HepG2 (cell line): ENCODE measurements around the gene SMTN. TPM values are rescaled to one million over a fixed set of nuclear protein-coding genes. Genes with fewer than 3 reads are reported as not detected.

Source experiments
- FOXK1 ChIP-seq: sonication (generic); formaldehyde crosslinking; IDR thresholded peaks from 2 replicates; pipeline ENCODE4 v1.4.0; 2020; ENCODE audit warnings: low read depth, missing genetic modification reagents, borderline replicate concordance
- HNRNPL ChIP-seq: fragments of 200-400 bp; formaldehyde crosslinking; IDR thresholded peaks from 2 replicates; pipeline ENCODE4 v1.6.1; 2017; ENCODE audit warnings: mild to moderate bottlenecking, low read depth, low read length
- MEF2D ChIP-seq: sonication (generic); formaldehyde crosslinking; IDR thresholded peaks from 2 replicates; pipeline ENCODE4 v1.5.1; 2020; ENCODE audit warnings: mild to moderate bottlenecking, missing genetic modification reagents
- MYPOP ChIP-seq: sonication (generic); formaldehyde crosslinking; IDR thresholded peaks from 2 replicates; pipeline ENCODE4 v1.8.1; 2023; ENCODE audit warnings: mild to moderate bottlenecking, moderate library complexity, missing genetic modification reagents
- NPAS2 ChIP-seq: sonication (generic); formaldehyde crosslinking; IDR thresholded peaks from 2 replicates; pipeline ENCODE4 v1.8.0; 2022; ENCODE audit warnings: mild to moderate bottlenecking, missing genetic modification reagents, borderline replicate concordance
- PRDM15 ChIP-seq: sonication (generic); formaldehyde crosslinking; IDR thresholded peaks from 2 replicates; pipeline ENCODE4 v1.4.0; 2020; ENCODE audit warnings: missing genetic modification reagents
- SNAI1 ChIP-seq: sonication (generic); formaldehyde crosslinking; IDR thresholded peaks from 2 replicates; pipeline ENCODE4 v1.5.0; 2020; ENCODE audit warnings: mild to moderate bottlenecking, missing genetic modification reagents, borderline replicate concordance
- STAG1 ChIP-seq: sonication (generic); formaldehyde crosslinking; IDR thresholded peaks from 2 replicates; pipeline ENCODE4 v1.4.0; 2020; ENCODE audit warnings: missing genetic modification reagents
- TEAD3 ChIP-seq: optimal IDR thresholded peaks from 2 replicates; pipeline ENCODE3; 2016; ENCODE audit warnings: borderline replicate concordance
- YEATS4 ChIP-seq: sonication (generic); formaldehyde crosslinking; IDR thresholded peaks from 2 replicates; pipeline ENCODE4 v1.4.0; 2020; ENCODE audit warnings: missing genetic modification reagents, borderline replicate concordance
- ZBTB20 ChIP-seq: sonication (generic); formaldehyde crosslinking; IDR thresholded peaks from 2 replicates; pipeline ENCODE4 v1.8.1; 2023; ENCODE audit warnings: missing genetic modification reagents, low read depth, mild to moderate bottlenecking, borderline replicate concordance
- ZMYM3 ChIP-seq: sonication (generic); formaldehyde crosslinking; IDR thresholded peaks from 2 replicates; pipeline ENCODE4 v1.5.1; 2020; ENCODE audit warnings: mild to moderate bottlenecking, missing genetic modification reagents
- ZNF629 ChIP-seq: sonication (generic); formaldehyde crosslinking; conservative IDR thresholded peaks from 2 replicates; pipeline ENCODE4 v1.5.0; 2020; ENCODE audit warnings: missing genetic modification reagents
- polyA plus RNA-seq, 8 experiments: library from polyadenylated mRNA; depleted of rRNA in 3 of 8; stranded (reverse) in 7 of 8; unstranded in 1 of 8; fragments of >200 nt; fragmentation: Illumina TruSeq in 4 of 8; extraction: Trizol in 4 of 8; gene quantifications; 2 replicates each; pipeline versions ENCODE4 v1.2.1 to v1.2.3, GENCODE V29; 2011 to 2016; ENCODE audit warnings: low read depth in 4 of 8, missing spikeins in 1 of 8, mixed read lengths in 1 of 8; ENCODE audit not compliant: insufficient read depth in 1 of 8
- total RNA-seq, 5 experiments: library from RNA; depleted of rRNA; stranded (reverse); fragments of >200 nt; fragmentation: Illumina TruSeq; extraction: Trizol; gene quantifications; 2 replicates each; pipeline ENCODE4 v1.2.3, GENCODE V29; 2016; ENCODE audit warnings: low read depth in 1 of 5
- TF ChIP-seq, protein P1 (sequence below): sonication (generic); formaldehyde crosslinking; IDR thresholded peaks from 2 replicates; pipeline ENCODE4 v1.4.0; 2020; ENCODE audit warnings: missing genetic modification reagents, borderline replicate concordance
- TF ChIP-seq, protein P2 (sequence below): sonication (generic); formaldehyde crosslinking; IDR thresholded peaks from 2 replicates; pipeline ENCODE4 v1.4.0; 2020; ENCODE audit warnings: low read depth, missing genetic modification reagents

The SMTN gene
- total and polyA plus RNA-seq, 2 of the 13 experiments (the other 11 are each of a cell fraction or from before 2014, with no cell fraction given) = 14.7 to 26.1 TPM

- TF ChIP-seq, protein P1, sequence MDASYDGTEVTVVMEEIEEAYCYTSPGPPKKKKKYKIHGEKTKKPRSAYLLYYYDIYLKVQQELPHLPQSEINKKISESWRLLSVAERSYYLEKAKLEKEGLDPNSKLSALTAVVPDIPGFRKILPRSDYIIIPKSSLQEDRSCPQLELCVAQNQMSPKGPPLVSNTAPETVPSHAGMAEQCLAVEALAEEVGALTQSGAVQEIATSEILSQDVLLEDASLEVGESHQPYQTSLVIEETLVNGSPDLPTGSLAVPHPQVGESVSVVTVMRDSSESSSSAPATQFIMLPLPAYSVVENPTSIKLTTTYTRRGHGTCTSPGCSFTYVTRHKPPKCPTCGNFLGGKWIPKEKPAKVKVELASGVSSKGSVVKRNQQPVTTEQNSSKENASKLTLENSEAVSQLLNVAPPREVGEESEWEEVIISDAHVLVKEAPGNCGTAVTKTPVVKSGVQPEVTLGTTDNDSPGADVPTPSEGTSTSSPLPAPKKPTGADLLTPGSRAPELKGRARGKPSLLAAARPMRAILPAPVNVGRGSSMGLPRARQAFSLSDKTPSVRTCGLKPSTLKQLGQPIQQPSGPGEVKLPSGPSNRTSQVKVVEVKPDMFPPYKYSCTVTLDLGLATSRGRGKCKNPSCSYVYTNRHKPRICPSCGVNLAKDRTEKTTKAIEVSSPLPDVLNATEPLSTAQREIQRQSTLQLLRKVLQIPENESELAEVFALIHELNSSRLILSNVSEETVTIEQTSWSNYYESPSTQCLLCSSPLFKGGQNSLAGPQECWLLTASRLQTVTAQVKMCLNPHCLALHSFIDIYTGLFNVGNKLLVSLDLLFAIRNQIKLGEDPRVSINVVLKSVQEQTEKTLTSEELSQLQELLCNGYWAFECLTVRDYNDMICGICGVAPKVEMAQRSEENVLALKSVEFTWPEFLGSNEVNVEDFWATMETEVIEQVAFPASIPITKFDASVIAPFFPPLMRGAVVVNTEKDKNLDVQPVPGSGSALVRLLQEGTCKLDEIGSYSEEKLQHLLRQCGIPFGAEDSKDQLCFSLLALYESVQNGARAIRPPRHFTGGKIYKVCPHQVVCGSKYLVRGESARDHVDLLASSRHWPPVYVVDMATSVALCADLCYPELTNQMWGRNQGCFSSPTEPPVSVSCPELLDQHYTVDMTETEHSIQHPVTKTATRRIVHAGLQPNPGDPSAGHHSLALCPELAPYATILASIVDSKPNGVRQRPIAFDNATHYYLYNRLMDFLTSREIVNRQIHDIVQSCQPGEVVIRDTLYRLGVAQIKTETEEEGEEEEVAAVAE (CRISPR knock-in tag) = 0 out of 2 replicates have a peak, but pooled peaks have one; percentile 36
- TF ChIP-seq NPAS2 (no peak), MEF2D (peak; percentile 72; the same call in 1 of the 2 replicates), MYPOP (CRISPR knock-in tag) (0 out of 2 replicates have a peak, but pooled peaks have one; percentile 21), ZBTB20 (CRISPR knock-in tag) (peak; percentile 58; the same call in 1 of the 2 replicates), HNRNPL (no peak), PRDM15 (CRISPR knock-in tag) (no peak), STAG1 (CRISPR knock-in tag) (peak; percentile 8; the same call in 1 of the 2 replicates), SNAI1 (CRISPR knock-in tag) (0 out of 2 replicates have a peak, but pooled peaks have one; percentile 47), ZNF629 (CRISPR knock-in tag) (peak; percentile 93), TEAD3 (CRISPR knock-in tag) (peak; percentile 16), FOXK1 (CRISPR knock-in tag) (peak; percentile 9; the same call in 1 of the 2 replicates), ZMYM3 (CRISPR knock-in tag) (peak; percentile 43; the same call in 1 of the 2 replicates), YEATS4 (CRISPR knock-in tag) (peak; percentile 5; the same call in 1 of the 2 replicates)
- TF ChIP-seq, protein P2, sequence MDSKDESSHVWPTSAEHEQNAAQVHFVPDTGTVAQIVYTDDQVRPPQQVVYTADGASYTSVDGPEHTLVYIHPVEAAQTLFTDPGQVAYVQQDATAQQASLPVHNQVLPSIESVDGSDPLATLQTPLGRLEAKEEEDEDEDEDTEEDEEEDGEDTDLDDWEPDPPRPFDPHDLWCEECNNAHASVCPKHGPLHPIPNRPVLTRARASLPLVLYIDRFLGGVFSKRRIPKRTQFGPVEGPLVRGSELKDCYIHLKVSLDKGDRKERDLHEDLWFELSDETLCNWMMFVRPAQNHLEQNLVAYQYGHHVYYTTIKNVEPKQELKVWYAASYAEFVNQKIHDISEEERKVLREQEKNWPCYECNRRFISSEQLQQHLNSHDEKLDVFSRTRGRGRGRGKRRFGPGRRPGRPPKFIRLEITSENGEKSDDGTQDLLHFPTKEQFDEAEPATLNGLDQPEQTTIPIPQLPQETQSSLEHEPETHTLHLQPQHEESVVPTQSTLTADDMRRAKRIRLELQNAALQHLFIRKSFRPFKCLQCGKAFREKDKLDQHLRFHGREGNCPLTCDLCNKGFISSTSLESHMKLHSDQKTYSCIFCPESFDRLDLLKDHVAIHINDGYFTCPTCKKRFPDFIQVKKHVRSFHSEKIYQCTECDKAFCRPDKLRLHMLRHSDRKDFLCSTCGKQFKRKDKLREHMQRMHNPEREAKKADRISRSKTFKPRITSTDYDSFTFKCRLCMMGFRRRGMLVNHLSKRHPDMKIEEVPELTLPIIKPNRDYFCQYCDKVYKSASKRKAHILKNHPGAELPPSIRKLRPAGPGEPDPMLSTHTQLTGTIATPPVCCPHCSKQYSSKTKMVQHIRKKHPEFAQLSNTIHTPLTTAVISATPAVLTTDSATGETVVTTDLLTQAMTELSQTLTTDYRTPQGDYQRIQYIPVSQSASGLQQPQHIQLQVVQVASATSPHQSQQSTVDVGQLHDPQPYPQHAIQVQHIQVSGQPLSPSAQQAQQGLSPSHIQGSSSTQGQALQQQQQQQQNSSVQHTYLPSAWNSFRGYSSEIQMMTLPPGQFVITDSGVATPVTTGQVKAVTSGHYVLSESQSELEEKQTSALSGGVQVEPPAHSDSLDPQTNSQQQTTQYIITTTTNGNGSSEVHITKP = no peak
Measured at GRCh38 chr22:31080164-31080847, 812 bp upstream of the SMTN start (continued).
